Loucy (cell line): Measurements from ENCODE around the gene FDX1.

ENCODE experiments used
- H2AFZ ChIP-seq: fragments of 200-600 bp; sonication (generic); 2 replicates; pipeline ENCODE4 v1.6.0; 2016; ENCODE audit warnings: antibody characterized with exemption, mild to moderate bottlenecking, low read length, moderate library complexity
- H3F3A ChIP-seq: fragments of 200-600 bp; 2 replicates; pipeline ENCODE4 v1.6.0; 2016; ENCODE audit warnings: antibody characterized with exemption, low read depth, mild to moderate bottlenecking
- H3K27me3 ChIP-seq: fragments of 200-600 bp; sonication (generic); 2 replicates; pipeline ENCODE4 v1.6.1; 2014; ENCODE audit warnings: low read length, mild to moderate bottlenecking; ENCODE audit not compliant: insufficient read depth, poor library complexity, severe bottlenecking
- H3K36me3 ChIP-seq: fragments of 200-600 bp; sonication (generic); 2 replicates; pipeline ENCODE4 v1.6.1; 2016; ENCODE audit warnings: low read length; ENCODE audit not compliant: insufficient read depth
- H3K4me1 ChIP-seq: fragments of 200-600 bp; sonication (generic); 2 replicates; pipeline ENCODE4 v1.5.1; 2014; ENCODE audit warnings: low read length, mild to moderate bottlenecking; ENCODE audit not compliant: insufficient read depth, poor library complexity, severe bottlenecking
- H3K4me2 ChIP-seq: fragments of 200-600 bp; sonication (generic); 2 replicates; pipeline ENCODE4 v1.6.0; 2014; ENCODE audit warnings: antibody characterized with exemption, low read length, low read depth, mild to moderate bottlenecking; ENCODE audit not compliant: poor library complexity, severe bottlenecking
- H3K4me3 ChIP-seq: fragments of 200-600 bp; sonication (generic); 2 replicates; pipeline ENCODE4 v1.5.1; 2014; ENCODE audit warnings: low read length, mild to moderate bottlenecking, mixed read lengths; ENCODE audit not compliant: poor library complexity, severe bottlenecking
- H3K79me2 ChIP-seq: fragments of 200-600 bp; sonication (generic); 2 replicates; pipeline ENCODE4 v1.6.1; 2014; ENCODE audit warnings: low read length; ENCODE audit not compliant: insufficient read depth
- H3K9ac ChIP-seq: fragments of 200-600 bp; sonication (generic); 2 replicates; pipeline ENCODE4 v1.6.0; 2014; ENCODE audit warnings: mild to moderate bottlenecking, low read depth, low read length, moderate library complexity; ENCODE audit not compliant: poor library complexity, severe bottlenecking
- H3K9me2 ChIP-seq: fragments of 200-600 bp; sonication (generic); replicated peaks from 2 replicates; pipeline ENCODE4 v1.6.1; 2016; ENCODE audit warnings: low read depth, low read length, mixed read lengths
- H3K9me3 ChIP-seq: fragments of 200-600 bp; sonication (generic); 2 replicates; pipeline ENCODE4 v1.6.1; 2014; ENCODE audit warnings: mild to moderate bottlenecking, antibody characterized with exemption, low read length, low read depth; ENCODE audit not compliant: insufficient read depth
- H4K20me1 ChIP-seq: fragments of 200-600 bp; sonication (generic); 2 replicates; pipeline ENCODE4 v1.6.0; 2014; ENCODE audit warnings: antibody characterized with exemption, low read length, mild to moderate bottlenecking; ENCODE audit not compliant: insufficient read depth, poor library complexity, severe bottlenecking
- EZH2phosphoT487 ChIP-seq: fragments of 200-600 bp; IDR thresholded peaks from 2 replicates; pipeline ENCODE4 v1.6.1; 2018; ENCODE audit warnings: antibody characterized with exemption, mild to moderate bottlenecking, moderate library complexity, borderline replicate concordance
- TF ChIP-seq, protein P1 (sequence below): fragments of 200-600 bp; sonication (generic); conservative IDR thresholded peaks from 2 replicates; pipeline ENCODE4 v1.5.1; 2014; ENCODE audit warnings: mild to moderate bottlenecking, antibody characterized with exemption, low read length

Gene FDX1

DNA sequence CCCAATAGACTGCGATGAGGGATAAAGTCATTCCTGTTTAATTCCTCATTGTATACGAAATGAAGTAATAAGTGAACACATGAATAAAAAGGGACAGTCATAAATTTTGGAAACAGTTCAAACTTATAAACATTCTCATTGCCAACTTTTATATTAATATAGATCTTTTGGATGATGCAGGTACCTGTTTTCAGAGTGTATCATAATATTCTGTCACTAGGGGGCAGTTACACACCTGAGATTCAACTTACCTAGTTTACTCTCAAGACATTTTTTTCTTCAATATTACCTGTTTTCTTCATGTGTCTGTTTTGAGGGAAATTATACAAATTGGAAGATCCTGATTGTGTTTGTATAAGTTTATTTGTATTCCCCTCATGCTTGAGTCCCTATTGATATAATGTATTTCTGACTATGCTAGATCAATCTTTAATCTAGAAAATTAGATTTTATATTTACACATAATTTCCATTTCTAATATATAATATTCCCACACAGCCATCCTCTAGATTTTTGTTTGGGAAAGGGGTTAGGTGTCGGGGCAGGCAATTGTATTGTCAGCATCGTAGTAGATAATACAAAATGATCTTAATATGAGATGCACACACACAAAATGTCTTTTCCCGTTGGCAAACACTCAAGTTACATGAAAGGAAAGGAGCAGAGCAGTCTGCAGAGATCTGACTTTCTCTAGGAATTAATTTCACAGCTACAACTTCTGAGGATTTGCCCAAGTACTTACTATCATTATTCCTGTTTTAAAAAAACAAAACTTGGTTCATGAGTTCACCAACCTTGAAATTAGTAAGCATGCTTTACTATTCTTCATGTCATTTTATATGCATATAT, 18.4 kb downstream of the FDX1 start:
- no peak overlapping the region for H2AFZ ChIP-seq
- no peak for TF ChIP-seq EZH2phosphoT487
- TF ChIP-seq, protein P1, sequence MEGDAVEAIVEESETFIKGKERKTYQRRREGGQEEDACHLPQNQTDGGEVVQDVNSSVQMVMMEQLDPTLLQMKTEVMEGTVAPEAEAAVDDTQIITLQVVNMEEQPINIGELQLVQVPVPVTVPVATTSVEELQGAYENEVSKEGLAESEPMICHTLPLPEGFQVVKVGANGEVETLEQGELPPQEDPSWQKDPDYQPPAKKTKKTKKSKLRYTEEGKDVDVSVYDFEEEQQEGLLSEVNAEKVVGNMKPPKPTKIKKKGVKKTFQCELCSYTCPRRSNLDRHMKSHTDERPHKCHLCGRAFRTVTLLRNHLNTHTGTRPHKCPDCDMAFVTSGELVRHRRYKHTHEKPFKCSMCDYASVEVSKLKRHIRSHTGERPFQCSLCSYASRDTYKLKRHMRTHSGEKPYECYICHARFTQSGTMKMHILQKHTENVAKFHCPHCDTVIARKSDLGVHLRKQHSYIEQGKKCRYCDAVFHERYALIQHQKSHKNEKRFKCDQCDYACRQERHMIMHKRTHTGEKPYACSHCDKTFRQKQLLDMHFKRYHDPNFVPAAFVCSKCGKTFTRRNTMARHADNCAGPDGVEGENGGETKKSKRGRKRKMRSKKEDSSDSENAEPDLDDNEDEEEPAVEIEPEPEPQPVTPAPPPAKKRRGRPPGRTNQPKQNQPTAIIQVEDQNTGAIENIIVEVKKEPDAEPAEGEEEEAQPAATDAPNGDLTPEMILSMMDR: peak; percentile 68
- H4K20me1 ChIP-seq: no peaks in the 10 kb centered on the region
- H3K4me2 ChIP-seq: no peak overlapping the region
- peaks cover 5% of the 10 kb centered on the region; the same call in 1 of the 2 replicates for H3K79me2 ChIP-seq
- peaks cover 11% of the 10 kb centered on the region; the same call in 1 of the 2 replicates for H3K36me3 ChIP-seq
- H3K9me2 ChIP-seq: no peaks in the 10 kb centered on the region
- H3K27me3 ChIP-seq: no peaks in the 10 kb centered on the region
- H3F3A ChIP-seq: no peaks in the 10 kb centered on the region
- H3K4me3 ChIP-seq: no peak overlapping the region
- H3K4me1 ChIP-seq: no peaks in the 10 kb centered on the region
- H3K9ac ChIP-seq: no peak overlapping the region
- H3K9me3 ChIP-seq: no peaks in the 10 kb centered on the region

DNA sequence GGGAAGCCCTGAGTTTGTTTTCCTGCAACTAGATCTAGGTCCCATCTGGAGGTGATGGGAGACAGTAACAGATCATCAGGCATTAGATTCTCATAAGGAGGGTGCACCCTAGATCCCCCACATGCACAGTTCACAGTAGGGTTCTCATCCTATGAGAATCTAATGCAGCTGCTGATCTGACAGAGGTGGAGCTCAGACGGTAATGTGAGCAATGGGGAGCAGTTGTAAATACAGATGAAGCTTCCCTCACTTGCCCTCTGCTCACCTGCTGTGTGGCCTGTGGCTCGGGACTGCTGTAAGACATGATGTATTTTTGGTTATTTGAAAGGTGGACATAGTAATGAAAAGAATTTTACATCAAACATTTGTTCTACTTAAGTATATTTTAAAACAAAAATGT, 20.5 kb downstream of the FDX1 start:
- Histone ChIP-seq H3K9me3 (no peaks in the 10 kb centered on the region), H3K9ac (no peak overlapping the region), H3K36me3 (peaks cover 5% of the 10 kb centered on the region; the same call in 1 of the 2 replicates), H3K4me1 (peaks cover 5% of the 10 kb centered on the region), H3K9me2 (no peaks in the 10 kb centered on the region), H3K27me3 (no peaks in the 10 kb centered on the region), H3F3A (no peaks in the 10 kb centered on the region), H4K20me1 (peaks cover 3% of the 10 kb centered on the region), H3K79me2 (peaks cover 3% of the 10 kb centered on the region), H3K4me2 (no peak overlapping the region), H3K4me3 (no peak overlapping the region), H2AFZ (no peak overlapping the region)
- no peak for TF ChIP-seq EZH2phosphoT487
- TF ChIP-seq, protein P1: no peak

DNA sequence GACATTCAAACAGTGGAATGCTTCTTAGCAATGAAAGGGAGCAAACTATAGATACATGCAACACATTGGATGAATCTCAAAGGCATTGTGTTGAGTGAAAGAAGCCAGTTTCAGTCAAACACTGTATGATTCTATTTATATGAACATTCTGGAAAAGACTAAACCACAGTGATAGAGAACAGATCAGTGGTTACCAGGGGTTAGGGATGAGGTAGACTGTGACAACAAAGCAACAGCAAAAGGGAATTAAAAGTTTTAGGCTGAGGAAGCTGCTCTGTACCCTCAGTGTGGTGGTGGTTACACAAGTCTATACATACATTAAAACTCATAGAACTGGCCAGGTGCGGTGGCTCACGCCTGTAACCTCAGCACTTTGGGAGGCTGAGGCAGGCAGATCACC, 23.0 kb downstream of the FDX1 start:
- no peaks in the 10 kb centered on the region for H3K9me2 ChIP-seq
- no peaks in the 10 kb centered on the region for H3F3A ChIP-seq
- no peak overlapping the region for H2AFZ ChIP-seq
- peaks cover 9% of the 10 kb centered on the region for H3K79me2 ChIP-seq
- TF ChIP-seq EZH2phosphoT487: no peak
- TF ChIP-seq, protein P1: no peak
- H3K27me3 ChIP-seq: no peaks in the 10 kb centered on the region
- no peak overlapping the region for H3K9ac ChIP-seq
- H3K9me3 ChIP-seq: no peaks in the 10 kb centered on the region
- H4K20me1 ChIP-seq: peaks cover 3% of the 10 kb centered on the region
- no peak overlapping the region for H3K4me3 ChIP-seq
- H3K4me1 ChIP-seq: peaks cover 5% of the 10 kb centered on the region
- H3K36me3 ChIP-seq: peaks cover 5% of the 10 kb centered on the region; the same call in 1 of the 2 replicates
- H3K4me2 ChIP-seq: no peak overlapping the region
